SIG-M5 treated with dmso at 0.1 percent for 504 hours (cell line): Measurements from ENCODE around the gene S100A4.

ENCODE experiments used
- DNase-seq: peaks from one replicate; lab custom pipeline; 2025; ENCODE audit not compliant: unreplicated experiment; lab: John Stamatoyannopoulos, UW

Gene S100A4

DNA sequence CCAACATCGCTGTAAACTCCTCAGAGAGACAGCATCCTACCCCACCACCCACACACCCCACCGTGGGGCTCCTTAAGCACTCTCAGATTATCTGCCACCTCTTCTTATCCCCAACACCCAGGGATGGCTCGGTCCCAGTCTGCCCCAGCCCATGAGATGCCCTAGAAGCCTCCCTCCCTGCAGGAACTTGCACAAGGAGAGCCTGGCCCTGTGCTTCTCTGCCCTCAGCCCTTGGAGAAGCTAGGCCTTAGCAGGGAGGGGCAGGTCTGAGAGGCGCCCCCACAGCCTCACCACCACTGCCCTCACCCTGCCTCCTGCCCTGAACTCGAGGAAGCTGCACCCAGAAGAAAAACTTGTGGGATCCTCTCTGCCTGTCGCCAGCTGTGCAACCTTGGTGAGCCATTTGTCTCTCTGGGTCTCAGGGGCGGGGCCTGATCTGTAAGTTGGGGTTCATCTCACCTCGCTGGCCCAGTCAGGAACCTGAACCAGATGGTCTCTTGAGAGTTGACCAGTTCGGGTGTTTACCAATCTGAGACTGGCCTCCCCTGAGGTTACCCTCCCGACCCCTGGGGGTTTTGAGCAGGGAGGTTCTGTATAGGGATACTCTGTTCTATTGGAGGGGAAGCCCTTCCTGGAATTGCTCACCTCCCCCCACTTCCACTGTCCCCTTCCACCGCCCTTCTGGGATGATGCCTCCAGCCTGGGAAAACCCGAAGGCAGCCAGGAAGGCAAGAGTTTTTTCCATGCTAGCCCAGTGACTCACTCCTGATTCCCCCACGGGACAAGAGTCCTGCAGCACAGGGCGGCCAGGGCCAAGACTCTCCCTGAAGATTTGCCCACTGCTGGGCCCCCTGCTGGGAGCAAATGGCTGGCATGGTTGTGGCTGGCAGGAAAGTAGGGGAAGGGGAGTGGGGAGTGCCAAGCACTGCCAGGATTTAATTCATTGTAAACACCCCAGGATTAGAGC is 3.4 kb upstream of the S100A4 start, which contains the start of gene S100A3:
Gene S100A3, minus strand, starts transcription at position 537 of the 967 bp plus-strand sequence. CDS start 773 bp downstream, outside the sequence.
- no peak for DNase-seq

GRCh38 chr1:153547560-153548551 is 2.2 kb upstream of the S100A4 start:
- no peak for DNase-seq

DNA sequence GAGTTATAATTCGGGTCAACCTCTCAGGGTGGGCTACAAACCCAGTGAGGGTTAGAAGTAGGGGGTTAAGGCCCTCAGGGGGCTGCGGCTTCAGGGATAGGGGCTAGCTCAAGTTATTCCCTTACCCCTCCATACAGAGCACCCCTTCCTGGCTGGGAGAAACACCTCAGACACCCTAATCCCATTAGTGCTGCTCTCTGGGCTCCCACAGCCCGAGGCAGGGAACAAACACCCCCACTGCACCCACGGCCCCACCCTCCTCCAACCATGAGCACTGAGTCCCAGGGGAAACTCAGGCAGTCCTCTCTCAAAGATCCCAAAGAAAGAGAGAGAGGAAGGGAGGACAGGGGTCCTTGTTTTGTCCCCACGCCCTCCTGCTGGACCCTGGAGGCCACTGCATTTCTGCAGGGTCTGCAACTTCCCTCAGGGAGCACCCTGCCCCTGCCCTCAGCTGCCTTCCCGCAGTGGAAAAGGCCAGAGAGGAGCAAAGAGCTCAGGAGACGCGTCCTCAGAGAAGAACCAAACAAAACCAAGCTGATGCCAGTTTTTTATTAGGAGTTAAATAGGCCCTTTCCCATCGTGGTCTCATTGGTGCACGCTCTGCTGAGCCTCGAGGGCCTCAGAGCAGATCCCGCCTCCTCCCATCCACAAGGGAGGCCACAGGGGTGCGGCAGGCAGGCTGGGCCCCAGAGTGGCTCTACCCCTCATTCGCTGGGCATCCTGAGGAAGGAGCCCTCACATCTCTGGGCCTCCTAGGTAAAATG is 1.4 kb upstream of the S100A4 start:
- no peak for DNase-seq

GRCh38 chr1:153546371-153546770 is 765 bp upstream of the S100A4 start:
- no peak for DNase-seq

- DNase-seq = no peak
Measured at GRCh38 chr1:153544453-153545066, 1.0 kb downstream of the S100A4 start.

- no peak for DNase-seq
Measured at GRCh38 chr1:153543736-153544135, 1.9 kb downstream of the S100A4 start.

- no peak for DNase-seq
Measured at GRCh38 chr1:153542956-153543711, 2.5 kb downstream of the S100A4 start.

GRCh38 chr1:153541641-153542590 is 3.7 kb downstream of the S100A4 start:
- no peak for DNase-seq

DNA sequence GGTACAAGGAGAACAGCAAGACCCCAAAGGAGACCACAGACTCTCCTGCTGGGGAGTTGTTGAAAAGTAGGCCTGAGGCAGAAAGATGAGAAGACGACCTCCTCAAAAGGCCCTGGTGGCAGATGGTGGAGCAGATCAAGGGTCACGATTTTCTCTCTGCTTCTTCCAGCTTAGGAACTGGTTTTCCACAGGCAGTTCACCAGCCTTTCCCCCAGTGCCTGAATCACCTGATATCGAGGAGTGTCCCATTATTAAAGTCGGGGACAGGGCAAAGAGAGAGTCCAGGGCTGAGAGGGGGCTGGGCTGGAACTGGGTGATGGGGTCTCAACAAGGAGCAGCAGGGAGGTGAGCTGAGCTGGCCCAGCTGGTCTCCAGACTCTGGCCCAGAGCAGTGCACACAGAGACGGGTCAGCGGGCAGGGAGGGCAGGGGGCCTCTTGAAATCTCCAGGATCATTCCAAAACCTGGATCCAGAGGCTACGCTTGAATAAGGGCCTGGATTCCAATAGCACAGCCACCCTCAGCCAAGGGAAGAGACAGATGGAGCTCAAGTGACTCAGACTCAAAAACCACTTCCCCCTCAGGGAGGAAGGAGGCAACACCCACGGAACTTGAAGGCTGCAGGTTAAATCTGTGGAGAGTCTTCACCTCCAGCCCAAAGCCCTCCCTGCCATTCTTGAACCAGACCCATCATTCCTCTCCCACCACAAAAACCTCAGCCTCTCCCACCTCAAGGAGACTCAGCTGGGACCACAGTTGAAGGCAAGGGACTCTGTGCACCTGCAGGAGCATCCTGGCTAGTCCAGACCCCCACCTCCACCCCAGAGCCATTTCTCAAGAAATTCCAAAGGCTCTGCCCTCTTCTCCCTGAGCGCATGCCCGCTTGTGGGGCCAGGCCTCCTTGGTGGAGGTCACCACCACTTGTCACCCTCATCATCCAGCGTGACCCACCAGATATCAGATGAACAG is 4.9 kb downstream of the S100A4 start, which contains the start of gene S100A5:
Gene S100A5, minus strand, starts transcription at position 541 of the 968 bp plus-strand sequence. CDS start 743 bp downstream, outside the sequence.
- DNase-seq = peak; percentile 87

DNA sequence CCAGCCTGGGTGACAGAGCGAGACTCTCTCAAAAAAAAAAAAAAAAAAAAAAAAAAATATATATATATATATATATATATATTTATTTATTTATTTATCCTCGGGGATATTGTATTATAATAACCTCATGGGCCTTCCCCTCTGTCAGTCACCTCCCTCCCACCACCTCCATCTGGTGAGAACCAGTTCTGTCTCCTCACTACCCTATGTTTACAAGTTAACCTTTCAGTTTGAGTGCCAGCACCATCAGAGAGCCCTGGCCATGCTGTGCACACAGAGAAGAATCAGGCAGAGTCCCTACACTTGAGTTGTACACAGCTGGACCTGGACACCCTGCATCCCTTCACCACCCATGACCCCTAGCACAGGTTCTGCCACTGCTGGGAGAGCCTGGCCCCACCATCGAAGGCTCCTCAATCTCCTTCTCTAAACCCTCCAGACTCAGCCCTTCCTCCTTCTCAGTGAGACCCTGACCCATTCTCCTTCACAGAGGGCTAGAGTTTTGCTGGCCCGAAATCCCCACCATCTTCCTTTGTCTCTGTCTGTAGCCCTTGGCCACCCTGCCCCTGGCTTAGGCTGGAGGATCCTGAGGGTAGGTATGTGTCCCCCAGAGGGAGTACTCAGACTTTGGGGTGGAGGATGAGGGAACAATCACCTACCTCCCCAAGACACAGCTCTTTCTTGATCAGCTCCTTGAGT is 6.1 kb downstream of the S100A4 start:
- no peak for DNase-seq

- peak; percentile 45 for DNase-seq
Measured at GRCh38 chr1:153538315-153538821, 7.2 kb downstream of the S100A4 start.

DNA sequence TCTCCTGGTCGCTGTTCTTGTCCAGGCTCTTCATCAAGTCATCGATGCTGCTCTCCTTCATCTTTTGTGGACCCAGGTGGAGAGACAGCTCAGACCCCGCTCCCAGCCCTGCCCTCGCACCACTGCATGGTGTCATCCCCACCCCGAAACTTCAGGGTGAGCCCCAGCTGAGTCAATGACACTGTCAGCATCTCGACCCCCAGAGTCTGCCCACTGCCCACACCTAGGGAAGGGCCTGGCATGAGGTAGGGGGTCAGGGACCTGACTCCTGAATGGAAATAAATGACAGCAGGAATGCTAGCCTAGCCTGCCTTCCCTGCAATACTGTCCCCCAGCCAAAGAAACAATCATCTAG is 8.3 kb downstream of the S100A4 start:
- DNase-seq = no peak

DNA sequence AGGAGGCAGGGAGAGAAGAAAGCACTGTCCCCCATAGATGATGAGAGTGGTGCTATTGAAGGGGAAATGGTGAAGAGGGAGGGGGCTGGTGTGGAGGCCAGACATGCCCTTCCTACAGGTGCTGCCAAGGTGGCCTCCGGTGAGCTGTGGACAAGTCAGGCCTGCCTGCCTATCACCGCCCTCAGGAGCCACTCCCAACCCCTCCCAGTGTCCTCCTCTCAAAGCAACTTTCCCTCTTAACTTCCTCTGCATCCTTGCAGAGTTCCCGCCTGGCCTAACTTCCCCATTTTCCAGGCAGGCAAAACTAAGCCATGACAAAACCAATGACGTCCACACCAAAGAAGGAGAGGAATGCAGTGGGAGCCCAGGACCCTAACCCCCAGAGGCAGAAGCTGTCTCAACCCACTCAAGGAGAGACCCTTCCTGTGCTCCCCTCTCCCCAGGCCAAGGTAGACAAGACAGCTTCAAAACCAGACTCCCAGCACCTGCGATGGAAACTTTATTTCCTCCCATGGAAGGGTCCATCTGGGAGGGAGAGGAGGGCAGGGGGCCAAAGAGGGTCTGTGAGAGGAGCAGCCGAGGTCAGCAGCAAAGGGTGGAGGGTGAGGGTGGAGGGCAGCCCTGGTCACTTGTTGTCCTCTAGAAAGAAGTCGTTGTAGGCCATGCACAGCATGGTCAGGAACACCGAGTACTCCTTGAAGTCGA is 8.8 kb downstream of the S100A4 start:
- DNase-seq = no peak

- DNase-seq = peak; percentile 74
Measured at GRCh38 chr1:153536012-153536670, 9.5 kb downstream of the S100A4 start.
